Cardiac fibroblast (primary cell): ENCODE measurements around the gene TGM3.

Experiments
- DNase-seq, 2 donors: peaks; one replicate each; pipeline versions ENCODE4 v3.0.0 to v3.0.0-alpha.2; 2010; ENCODE audit warnings: low read depth in 2 of 2
- H3K4me3 ChIP-seq, 2 donors: replicated peaks in 1 of 2; 1 replicate in 1 of 2; 2 replicates in 1 of 2; pipeline ENCODE4 v1.5.1; 2011; ENCODE audit warnings: low read depth in 2 of 2, low read length in 2 of 2, mild to moderate bottlenecking in 2 of 2, moderate library complexity in 1 of 2
- TF ChIP-seq, protein P1 (sequence below): IDR thresholded peaks from one replicate; pipeline ENCODE4 v1.5.1; 2011; ENCODE audit warnings: low read depth, mild to moderate bottlenecking, low read length, inconsistent platforms

The TGM3 gene, protein sequence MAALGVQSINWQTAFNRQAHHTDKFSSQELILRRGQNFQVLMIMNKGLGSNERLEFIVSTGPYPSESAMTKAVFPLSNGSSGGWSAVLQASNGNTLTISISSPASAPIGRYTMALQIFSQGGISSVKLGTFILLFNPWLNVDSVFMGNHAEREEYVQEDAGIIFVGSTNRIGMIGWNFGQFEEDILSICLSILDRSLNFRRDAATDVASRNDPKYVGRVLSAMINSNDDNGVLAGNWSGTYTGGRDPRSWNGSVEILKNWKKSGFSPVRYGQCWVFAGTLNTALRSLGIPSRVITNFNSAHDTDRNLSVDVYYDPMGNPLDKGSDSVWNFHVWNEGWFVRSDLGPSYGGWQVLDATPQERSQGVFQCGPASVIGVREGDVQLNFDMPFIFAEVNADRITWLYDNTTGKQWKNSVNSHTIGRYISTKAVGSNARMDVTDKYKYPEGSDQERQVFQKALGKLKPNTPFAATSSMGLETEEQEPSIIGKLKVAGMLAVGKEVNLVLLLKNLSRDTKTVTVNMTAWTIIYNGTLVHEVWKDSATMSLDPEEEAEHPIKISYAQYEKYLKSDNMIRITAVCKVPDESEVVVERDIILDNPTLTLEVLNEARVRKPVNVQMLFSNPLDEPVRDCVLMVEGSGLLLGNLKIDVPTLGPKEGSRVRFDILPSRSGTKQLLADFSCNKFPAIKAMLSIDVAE

DNA sequence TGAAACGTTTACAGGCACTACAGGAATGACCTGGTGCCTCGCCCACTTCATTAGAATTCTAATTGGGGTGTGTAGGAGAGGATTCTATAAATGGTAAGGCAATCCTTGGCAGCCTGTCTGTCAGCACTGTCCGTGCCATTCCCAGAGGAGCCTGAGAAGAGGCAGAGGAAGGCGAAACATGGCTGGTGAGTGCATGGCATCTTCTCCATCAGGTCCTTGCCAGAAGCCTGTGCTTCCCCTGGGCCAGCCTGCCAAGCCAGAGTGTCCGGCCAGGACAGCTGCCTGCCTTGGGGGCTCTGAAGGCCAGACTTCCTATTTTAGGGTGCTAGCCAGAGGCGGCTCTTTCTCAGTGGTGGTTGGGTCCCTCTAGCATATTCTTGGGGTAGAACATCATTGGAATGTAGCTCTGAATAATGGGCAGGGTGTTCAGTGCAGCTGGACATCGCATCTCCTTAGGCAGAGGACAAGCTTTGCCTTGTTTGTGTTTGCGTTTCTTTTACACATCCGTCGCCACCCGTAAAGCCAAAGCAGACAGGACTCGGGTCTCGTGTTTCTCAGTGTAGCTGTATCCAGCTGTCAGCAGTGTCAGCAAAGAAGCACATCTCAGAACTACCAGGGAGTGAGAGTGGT lies at the start of gene TGM3:
Gene TGM3 (plus strand): TSS at position 116 of the 630 bp plus-strand sequence. CDS start 63 bp downstream, at position 179.
- no peak for DNase-seq
- TF ChIP-seq, protein P1, sequence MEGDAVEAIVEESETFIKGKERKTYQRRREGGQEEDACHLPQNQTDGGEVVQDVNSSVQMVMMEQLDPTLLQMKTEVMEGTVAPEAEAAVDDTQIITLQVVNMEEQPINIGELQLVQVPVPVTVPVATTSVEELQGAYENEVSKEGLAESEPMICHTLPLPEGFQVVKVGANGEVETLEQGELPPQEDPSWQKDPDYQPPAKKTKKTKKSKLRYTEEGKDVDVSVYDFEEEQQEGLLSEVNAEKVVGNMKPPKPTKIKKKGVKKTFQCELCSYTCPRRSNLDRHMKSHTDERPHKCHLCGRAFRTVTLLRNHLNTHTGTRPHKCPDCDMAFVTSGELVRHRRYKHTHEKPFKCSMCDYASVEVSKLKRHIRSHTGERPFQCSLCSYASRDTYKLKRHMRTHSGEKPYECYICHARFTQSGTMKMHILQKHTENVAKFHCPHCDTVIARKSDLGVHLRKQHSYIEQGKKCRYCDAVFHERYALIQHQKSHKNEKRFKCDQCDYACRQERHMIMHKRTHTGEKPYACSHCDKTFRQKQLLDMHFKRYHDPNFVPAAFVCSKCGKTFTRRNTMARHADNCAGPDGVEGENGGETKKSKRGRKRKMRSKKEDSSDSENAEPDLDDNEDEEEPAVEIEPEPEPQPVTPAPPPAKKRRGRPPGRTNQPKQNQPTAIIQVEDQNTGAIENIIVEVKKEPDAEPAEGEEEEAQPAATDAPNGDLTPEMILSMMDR, result no peak
- no peak within 1 kb of the TSS for H3K4me3 ChIP-seq

DNA sequence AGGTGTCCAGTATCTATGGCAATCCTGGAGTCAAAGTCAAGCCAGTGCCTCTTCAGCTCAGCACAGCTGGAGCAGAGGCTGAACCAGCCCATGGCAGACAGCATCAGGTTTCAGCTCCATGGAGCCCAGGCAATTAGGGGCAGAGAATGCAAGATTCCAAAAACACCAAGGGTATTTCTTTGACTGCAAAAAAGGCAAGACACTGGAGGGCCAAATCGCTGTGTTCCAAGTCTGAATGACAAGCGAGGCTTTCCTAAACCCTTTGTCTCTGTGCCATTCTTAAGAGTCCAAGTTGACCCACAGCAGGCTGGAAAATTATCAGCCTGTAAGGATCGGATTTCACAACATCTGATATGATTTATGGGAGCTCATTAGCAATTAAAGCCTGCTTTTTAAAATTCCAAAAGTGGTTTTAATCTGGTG lies 49.7 kb upstream of the TGM3 start:
- DNase-seq, result no peak
- TF ChIP-seq, protein P1, result no peak
- H3K4me3 ChIP-seq, result no peak overlapping the region

DNA sequence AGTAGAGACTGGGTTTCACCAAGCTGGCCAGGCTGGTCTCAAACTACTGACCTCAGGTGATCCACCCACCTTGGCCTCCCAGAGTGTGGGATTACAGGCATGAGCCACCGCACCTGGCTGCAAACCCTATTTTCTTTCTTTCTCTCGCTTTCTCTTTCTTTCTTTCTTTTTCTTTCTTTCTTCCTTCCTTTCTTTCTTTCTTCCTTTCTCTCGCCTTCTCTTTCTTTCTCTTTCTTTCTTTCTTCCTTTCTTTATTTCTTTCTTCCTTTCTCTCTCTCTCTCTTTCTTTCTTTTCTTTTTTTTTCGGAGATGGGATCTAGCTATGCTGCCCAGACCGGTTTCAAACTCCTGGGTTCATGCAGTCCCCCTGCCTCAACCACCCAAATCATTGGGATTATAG lies 47.0 kb upstream of the TGM3 start:
- DNase-seq, result no peak
- TF ChIP-seq, protein P1, result no peak
- H3K4me3 ChIP-seq, result no peak overlapping the region

DNA sequence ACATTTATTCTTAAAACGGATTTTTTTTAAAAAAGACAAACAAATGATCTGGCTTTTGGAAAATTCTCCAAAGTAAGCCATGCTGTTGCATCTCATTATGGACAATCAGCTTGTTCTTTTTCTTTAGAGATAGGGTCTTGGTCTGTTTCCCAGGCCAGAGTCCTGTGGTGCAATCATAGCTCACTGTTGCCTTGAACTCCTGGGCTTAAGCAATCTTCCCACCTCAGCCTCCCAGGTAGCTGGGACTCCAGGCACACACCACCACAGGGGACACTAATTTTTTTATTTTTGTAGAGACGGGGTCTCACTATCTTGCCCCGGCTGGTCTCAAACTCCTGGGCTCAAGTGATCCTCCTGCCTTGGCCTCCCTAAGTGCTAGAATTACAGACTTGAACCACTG lies 45.9 kb upstream of the TGM3 start:
- no peak for DNase-seq
- TF ChIP-seq, protein P1, result no peak
- H3K4me3 ChIP-seq, result no peak overlapping the region

DNA sequence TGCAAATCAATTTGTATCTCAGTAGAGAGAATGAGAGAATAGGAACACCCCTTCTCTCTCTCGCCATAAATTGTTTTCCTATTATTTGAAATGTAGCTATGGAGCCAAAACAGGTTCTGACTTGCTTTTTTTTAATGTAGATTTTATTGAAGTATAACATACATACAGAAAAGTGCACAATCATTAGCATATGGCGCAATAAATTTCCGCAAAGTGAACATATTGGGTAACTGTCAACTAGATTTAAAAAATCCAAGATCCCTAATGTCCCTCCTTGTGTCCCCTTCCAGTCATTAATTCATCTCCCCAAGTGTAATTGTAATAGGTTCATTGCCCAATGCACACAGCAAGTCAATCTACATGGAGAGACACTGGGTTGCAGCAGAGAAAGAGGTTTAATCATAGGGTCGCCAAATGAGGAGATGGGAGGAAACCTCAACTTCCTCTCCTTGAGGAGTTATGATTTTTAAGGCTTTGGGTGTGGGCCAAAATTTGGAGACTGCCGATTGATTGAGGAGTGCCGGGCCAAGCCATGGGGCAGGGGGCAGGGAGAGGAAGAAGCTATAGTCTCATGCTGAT lies 43.3 kb upstream of the TGM3 start:
- H3K4me3 ChIP-seq, result no peak overlapping the region
- no peak for DNase-seq
- TF ChIP-seq, protein P1, result no peak

DNA sequence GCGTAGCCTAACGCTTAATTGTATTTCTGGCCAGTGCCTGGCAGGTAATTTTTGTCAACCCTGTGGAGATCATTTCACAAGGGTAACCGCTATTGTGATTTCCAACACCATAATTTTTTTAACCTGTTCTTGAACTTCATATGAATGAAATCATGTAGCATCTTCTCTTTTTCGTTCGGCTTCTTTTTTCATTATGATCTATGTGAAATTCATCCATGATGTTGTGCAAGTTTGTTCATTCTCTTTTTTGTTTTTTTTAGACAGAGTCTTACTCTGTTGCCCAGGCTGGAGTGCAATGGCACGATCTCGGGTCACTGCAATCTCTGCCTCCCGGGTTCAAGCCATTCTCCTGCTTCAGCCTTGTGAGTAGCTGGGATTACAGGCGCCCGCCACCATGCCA lies 42.5 kb upstream of the TGM3 start:
- no peak for DNase-seq
- no peak overlapping the region for H3K4me3 ChIP-seq
- TF ChIP-seq, protein P1, result no peak
